DND-41 (cell line): ENCODE results near the gene CBY1.

Source experiments
- EZH2 ChIP-seq: IDR thresholded peaks from 3 replicates; pipeline ENCODE4 v1.6.1; 2012; ENCODE audit warnings: borderline replicate concordance, low read depth, mild to moderate bottlenecking, moderate library complexity, low read length, inconsistent platforms; ENCODE audit not compliant: severe bottlenecking
- TF ChIP-seq, protein P1 (sequence below): IDR thresholded peaks from 2 replicates; pipeline ENCODE4 v1.5.1; 2012; ENCODE audit warnings: borderline replicate concordance, low read length, moderate library complexity, mild to moderate bottlenecking; ENCODE audit not compliant: poor library complexity, severe bottlenecking; ENCODE audit errors: extremely low read depth

GRCh38 chr22:38629108-38629507 is 27.3 kb upstream of the CBY1 start:
- TF ChIP-seq, protein P1, sequence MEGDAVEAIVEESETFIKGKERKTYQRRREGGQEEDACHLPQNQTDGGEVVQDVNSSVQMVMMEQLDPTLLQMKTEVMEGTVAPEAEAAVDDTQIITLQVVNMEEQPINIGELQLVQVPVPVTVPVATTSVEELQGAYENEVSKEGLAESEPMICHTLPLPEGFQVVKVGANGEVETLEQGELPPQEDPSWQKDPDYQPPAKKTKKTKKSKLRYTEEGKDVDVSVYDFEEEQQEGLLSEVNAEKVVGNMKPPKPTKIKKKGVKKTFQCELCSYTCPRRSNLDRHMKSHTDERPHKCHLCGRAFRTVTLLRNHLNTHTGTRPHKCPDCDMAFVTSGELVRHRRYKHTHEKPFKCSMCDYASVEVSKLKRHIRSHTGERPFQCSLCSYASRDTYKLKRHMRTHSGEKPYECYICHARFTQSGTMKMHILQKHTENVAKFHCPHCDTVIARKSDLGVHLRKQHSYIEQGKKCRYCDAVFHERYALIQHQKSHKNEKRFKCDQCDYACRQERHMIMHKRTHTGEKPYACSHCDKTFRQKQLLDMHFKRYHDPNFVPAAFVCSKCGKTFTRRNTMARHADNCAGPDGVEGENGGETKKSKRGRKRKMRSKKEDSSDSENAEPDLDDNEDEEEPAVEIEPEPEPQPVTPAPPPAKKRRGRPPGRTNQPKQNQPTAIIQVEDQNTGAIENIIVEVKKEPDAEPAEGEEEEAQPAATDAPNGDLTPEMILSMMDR: no peak
- TF ChIP-seq EZH2: no peak
